HepG2 (cell line): ENCODE measurements around the gene FALEC. TPM values are rescaled to one million over a fixed set of nuclear protein-coding genes. Genes with fewer than 3 reads are reported as not detected.

Experiments used
- CENPX ChIP-seq: sonication (generic); formaldehyde crosslinking; IDR thresholded peaks from 2 replicates; pipeline ENCODE4 v1.9.0; 2021; ENCODE audit warnings: mild to moderate bottlenecking, missing genetic modification reagents, moderate library complexity
- CREM ChIP-seq, 2 experiments: sonication (generic) in 1 of 2; formaldehyde crosslinking in 1 of 2; IDR thresholded peaks; 2 replicates each; pipeline versions ENCODE4 v1.4.0 to v1.6.1; 2016 to 2020; ENCODE audit warnings: antibody characterized with exemption in 1 of 2, mild to moderate bottlenecking in 1 of 2, missing genetic modification reagents in 1 of 2
- ETV6 ChIP-seq: sonication (generic); formaldehyde crosslinking; conservative IDR thresholded peaks from 2 replicates; pipeline ENCODE4 v1.4.0; 2020; ENCODE audit warnings: missing genetic modification reagents
- KAT7 ChIP-seq: IDR thresholded peaks from 2 replicates; pipeline ENCODE4 v1.6.1; 2018; ENCODE audit warnings: borderline replicate concordance, missing compliant biosample characterization
- KIAA2018 ChIP-seq: sonication (generic); formaldehyde crosslinking; IDR thresholded peaks from 2 replicates; pipeline ENCODE4 v1.5.0; 2020; ENCODE audit warnings: mild to moderate bottlenecking, missing genetic modification reagents, borderline replicate concordance
- MAZ ChIP-seq, 2 experiments: sonication (generic) in 1 of 2; formaldehyde crosslinking in 1 of 2; IDR thresholded peaks; 2 replicates each; pipeline versions ENCODE4 v1.5.0 to v1.6.1; 2012 to 2020; ENCODE audit warnings: low read depth in 2 of 2, mild to moderate bottlenecking in 2 of 2, borderline replicate concordance in 1 of 2, improper control_type of control experiment in 1 of 2, low read length in 1 of 2, missing genetic modification reagents in 1 of 2, moderate library complexity in 1 of 2
- MYNN ChIP-seq: sonication (generic); formaldehyde crosslinking; IDR thresholded peaks from 2 replicates; pipeline ENCODE4 v1.4.0; 2020; ENCODE audit warnings: mild to moderate bottlenecking, low read depth, missing genetic modification reagents
- NFATC3 ChIP-seq: sonication (generic); formaldehyde crosslinking; IDR thresholded peaks from 2 replicates; pipeline ENCODE4 v1.5.1; 2020; ENCODE audit warnings: mild to moderate bottlenecking, missing genetic modification reagents
- NR2F2 ChIP-seq: IDR thresholded peaks from 2 replicates; pipeline ENCODE4 v1.6.1; 2012; ENCODE audit warnings: low read depth, inconsistent platforms, borderline replicate concordance
- PTBP1 ChIP-seq: fragments of 200-400 bp; formaldehyde crosslinking; IDR thresholded peaks from 2 replicates; pipeline ENCODE4 v1.6.1; 2018; ENCODE audit warnings: low read length, low read depth; ENCODE audit not compliant: poor library complexity, severe bottlenecking
- SNRNP70 ChIP-seq: fragments of 200-400 bp; formaldehyde crosslinking; IDR thresholded peaks from 2 replicates; pipeline ENCODE4 v1.6.1; 2017; ENCODE audit warnings: mild to moderate bottlenecking, low read depth, low read length, moderate library complexity
- ZNF160 ChIP-seq: sonication (generic); formaldehyde crosslinking; IDR thresholded peaks from 2 replicates; pipeline ENCODE4 v1.8.0; 2022; ENCODE audit warnings: mild to moderate bottlenecking, inconsistent platforms, missing genetic modification reagents
- ZNF230 ChIP-seq: sonication (generic); formaldehyde crosslinking; IDR thresholded peaks from 2 replicates; pipeline ENCODE4 v1.4.0; 2020; ENCODE audit warnings: mild to moderate bottlenecking, missing genetic modification reagents
- ZNF350 ChIP-seq: sonication (generic); formaldehyde crosslinking; IDR thresholded peaks from 2 replicates; pipeline ENCODE4 v1.4.0; 2020; ENCODE audit warnings: mild to moderate bottlenecking, low read depth, missing genetic modification reagents, borderline replicate concordance
- ZNF547 ChIP-seq: sonication (generic); formaldehyde crosslinking; IDR thresholded peaks from 2 replicates; pipeline ENCODE4 v1.5.1; 2020; ENCODE audit warnings: mild to moderate bottlenecking, missing genetic modification reagents
- ZNF740 ChIP-seq: sonication (generic); formaldehyde crosslinking; IDR thresholded peaks from 2 replicates; pipeline ENCODE4 v1.4.0; 2020; ENCODE audit warnings: missing genetic modification reagents
- polyA plus RNA-seq, 8 experiments: library from polyadenylated mRNA; depleted of rRNA in 3 of 8; stranded (reverse) in 7 of 8; unstranded in 1 of 8; fragments of >200 nt; fragmentation: Illumina TruSeq in 4 of 8; extraction: Trizol in 4 of 8; gene quantifications; 2 replicates each; pipeline versions ENCODE4 v1.2.1 to v1.2.3, GENCODE V29; 2011 to 2016; ENCODE audit warnings: low read depth in 4 of 8, missing spikeins in 1 of 8, mixed read lengths in 1 of 8; ENCODE audit not compliant: insufficient read depth in 1 of 8
- total RNA-seq, 5 experiments: library from RNA; depleted of rRNA; stranded (reverse); fragments of >200 nt; fragmentation: Illumina TruSeq; extraction: Trizol; gene quantifications; 2 replicates each; pipeline ENCODE4 v1.2.3, GENCODE V29; 2016; ENCODE audit warnings: low read depth in 1 of 5

The FALEC gene
- total and polyA plus RNA-seq, 2 of the 13 experiments (the other 11 are each of a cell fraction or from before 2014, with no cell fraction given): 0.33 to 0.71 TPM

GRCh38 chr1:150552128-150552910, 36.8 kb downstream of the FALEC start (continued):
- no peak for TF ChIP-seq MYNN (CRISPR knock-in tag)
- TF ChIP-seq ZNF230 (CRISPR knock-in tag): no peak
- TF ChIP-seq NFATC3: no peak
- no peak for TF ChIP-seq ETV6
- 0 out of 2 replicates have a peak, but pooled peaks have one; percentile 11 for TF ChIP-seq ZNF547 (CRISPR knock-in tag)
- no peak for TF ChIP-seq MAZ (IDR thresholded peaks at IDR 0.05; ENCODE audit: borderline replicate concordance, low read depth, low read length)
- 0 out of 2 replicates have a peak, but pooled peaks have one; percentile 25 for TF ChIP-seq MAZ (CRISPR knock-in tag; IDR thresholded peaks at IDR 0.05; ENCODE audit: low read depth)
- TF ChIP-seq SNRNP70: no peak
- peak; percentile 68; the same call in 1 of the 2 replicates for TF ChIP-seq ZNF350 (CRISPR knock-in tag)
- TF ChIP-seq NR2F2: no peak
- 0 out of 2 replicates have a peak, but pooled peaks have one; percentile 63 for TF ChIP-seq ZNF740 (CRISPR knock-in tag)
- no peak for TF ChIP-seq CENPX (CRISPR knock-in tag)
- peak; percentile 54; the same call in 1 of the 2 replicates for TF ChIP-seq KAT7 (CRISPR knock-in tag)
- TF ChIP-seq PTBP1: no peak
- TF ChIP-seq KIAA2018 (CRISPR knock-in tag): no peak
- peak; percentile 59; the same call in 1 of the 2 replicates for TF ChIP-seq CREM (IDR thresholded peaks at IDR 0.05)
- TF ChIP-seq CREM (CRISPR knock-in tag; IDR thresholded peaks at IDR 0.05): no peak
- no peak for TF ChIP-seq ZNF160 (CRISPR knock-in tag)
